Trophoblast cell (in vitro differentiated cells and primary cell): ENCODE data around the gene BCL7C.
"Not testable (repeated sequence)": the region's sequence is repeated elsewhere in the genome, so short reads cannot be mapped to it uniquely, and the experiment has no call there.

ENCODE experiments used
- DNase-seq, 2 donors: peaks; one replicate each; pipeline ENCODE4 v3.0.0-alpha.2; 2016
- H2AFZ ChIP-seq: 2 replicates; pipeline ENCODE4 v1.6.1; 2013; ENCODE audit warnings: low read length, moderate library complexity, mild to moderate bottlenecking; ENCODE audit not compliant: insufficient read depth, poor library complexity
- H2AK5ac ChIP-seq: 2 replicates; pipeline ENCODE4 v1.6.1; 2013; ENCODE audit warnings: mild to moderate bottlenecking, low read length
- H2BK120ac ChIP-seq: 2 replicates; pipeline ENCODE4 v1.6.1; 2013; ENCODE audit warnings: low read length, mild to moderate bottlenecking, moderate library complexity; ENCODE audit not compliant: insufficient read depth, poor library complexity
- H2BK12ac ChIP-seq: 2 replicates; pipeline ENCODE4 v1.6.1; 2013; ENCODE audit warnings: mild to moderate bottlenecking, low read length, moderate library complexity
- H2BK5ac ChIP-seq: 2 replicates; pipeline ENCODE4 v1.6.1; 2013; ENCODE audit warnings: low read length, low read depth, moderate library complexity, mild to moderate bottlenecking; ENCODE audit not compliant: poor library complexity
- H3K14ac ChIP-seq: 2 replicates; pipeline ENCODE4 v1.6.1; 2013; ENCODE audit warnings: mild to moderate bottlenecking, low read length
- H3K18ac ChIP-seq: 2 replicates; pipeline ENCODE4 v1.6.1; 2013; ENCODE audit warnings: mild to moderate bottlenecking, low read length
- H3K23ac ChIP-seq: 2 replicates; pipeline ENCODE4 v1.6.1; 2013; ENCODE audit warnings: low read length
- H3K27ac ChIP-seq: 2 replicates; pipeline ENCODE4 v1.5.1; 2013; ENCODE audit warnings: low read depth, mild to moderate bottlenecking, inconsistent platforms, low read length, moderate library complexity
- H3K27me3 ChIP-seq: 2 replicates; pipeline ENCODE4 v1.6.1; 2013; ENCODE audit warnings: inconsistent platforms, mild to moderate bottlenecking, low read length, moderate library complexity; ENCODE audit not compliant: insufficient read depth
- H3K36me3 ChIP-seq, 2 experiments: 1 replicate in 1 of 2; 2 replicates in 1 of 2; pipeline ENCODE4 v1.6.1; 2013; ENCODE audit warnings: low read length in 2 of 2, mild to moderate bottlenecking in 2 of 2, moderate library complexity in 1 of 2; ENCODE audit not compliant: insufficient read depth in 2 of 2, control insufficient read depth in 1 of 2
- H3K4ac ChIP-seq: 2 replicates; pipeline ENCODE4 v1.6.1; 2013; ENCODE audit warnings: low read depth, mild to moderate bottlenecking, low read length, moderate library complexity
- H3K4me1 ChIP-seq, 2 experiments: 1 replicate in 1 of 2; 2 replicates in 1 of 2; pipeline ENCODE4 v1.6.1; 2013; ENCODE audit warnings: low read length in 2 of 2, mild to moderate bottlenecking in 2 of 2, moderate library complexity in 1 of 2; ENCODE audit not compliant: insufficient read depth in 2 of 2, control insufficient read depth in 1 of 2
- H3K4me2 ChIP-seq: 2 replicates; pipeline ENCODE4 v1.6.1; 2013; ENCODE audit warnings: inconsistent platforms, mild to moderate bottlenecking, low read length, moderate library complexity
- H3K4me3 ChIP-seq: 2 replicates; pipeline ENCODE4 v1.5.1; 2013; ENCODE audit warnings: mild to moderate bottlenecking, low read depth, low read length, inconsistent platforms
- H3K79me1 ChIP-seq: one replicate; pipeline ENCODE4 v1.6.1; 2013; ENCODE audit warnings: low read length
- H3K79me2 ChIP-seq: 2 replicates; pipeline ENCODE4 v1.6.1; 2013; ENCODE audit warnings: low read length, mild to moderate bottlenecking; ENCODE audit not compliant: control insufficient read depth, insufficient read depth, poor library complexity
- H3K9ac ChIP-seq: 2 replicates; pipeline ENCODE4 v1.6.1; 2013; ENCODE audit warnings: mild to moderate bottlenecking, low read length
- H3K9me3 ChIP-seq: 2 replicates; pipeline ENCODE4 v1.6.1; 2013; ENCODE audit warnings: low read depth, mild to moderate bottlenecking, control low read depth, inconsistent platforms, low read length; ENCODE audit not compliant: insufficient read depth
- H4K12ac ChIP-seq: 2 replicates; pipeline ENCODE4 v1.6.1; 2013; ENCODE audit warnings: low read depth, mild to moderate bottlenecking, low read length, moderate library complexity
- H4K8ac ChIP-seq: 2 replicates; pipeline ENCODE4 v1.6.1; 2013; ENCODE audit warnings: low read depth, mild to moderate bottlenecking, low read length, moderate library complexity
- H4K91ac ChIP-seq: one replicate; pipeline ENCODE4 v1.6.1; 2013; ENCODE audit warnings: low read depth, mild to moderate bottlenecking, low read length, moderate library complexity
- WGBS: extraction: QIAGEN DNeasy Blood & Tissue Kit; methylation state at CpG from one replicate; pipeline ENCODE4 v1.1.7; 2013; ENCODE audit warnings: missing lambda C conversion rate; ENCODE audit not compliant: insufficient read length, insufficient coverage; ENCODE audit errors: extremely low coverage; 5-methylcytosine and 5-hydroxymethylcytosine counted together

BCL7C gene

GRCh38 chr16:30891043-30891823, 2.6 kb downstream of the BCL7C start:
- not testable (repeated sequence) for H2BK5ac ChIP-seq, H2BK120ac ChIP-seq, H3K4me3 ChIP-seq, H3K23ac ChIP-seq, H4K8ac ChIP-seq, H2BK12ac ChIP-seq, H3K18ac ChIP-seq, H3K14ac ChIP-seq, H2AFZ ChIP-seq, H3K27ac ChIP-seq, H3K9ac ChIP-seq, H2AK5ac ChIP-seq, H3K9me3 ChIP-seq, H3K27me3 ChIP-seq, DNase-seq, H3K4me2 ChIP-seq, H4K91ac ChIP-seq, H3K4ac ChIP-seq, H4K12ac ChIP-seq
- no CpG with 5 or more reads among the region's 15 CpGs for WGBS
- H3K4me1 ChIP-seq, result peaks cover 17 to 24% of the 10 kb centered on the region in 2 experiments
- H3K79me1 ChIP-seq, result peaks cover 16% of the 10 kb centered on the region
- H3K36me3 ChIP-seq, result peaks cover 26 to 29% of the 10 kb centered on the region in 2 experiments
- peaks cover 14% of the 10 kb centered on the region for H3K79me2 ChIP-seq

GRCh38 chr16:30889721-30890120, 4.2 kb downstream of the BCL7C start:
- DNase-seq, result no peak
- Histone ChIP-seq H3K9ac (no peak overlapping the region), H3K27ac (no peak overlapping the region), H2AK5ac (no peak overlapping the region), H3K36me3 (peaks cover 29 to 34% of the 10 kb centered on the region in 2 experiments), H3K79me1 (peaks cover 8% of the 10 kb centered on the region), H3K18ac (no peak overlapping the region), H2BK5ac (no peak overlapping the region), H3K4me1 (peaks cover 18% of the 10 kb centered on the region in 2 experiments), H4K8ac (no peak overlapping the region), H2BK120ac (no peak overlapping the region), H3K27me3 (no peaks in the 10 kb centered on the region), H3K9me3 (no peaks in the 10 kb centered on the region), H3K4me2 (no peak overlapping the region), H3K4me3 (no peak overlapping the region), H2AFZ (no peak overlapping the region), H3K79me2 (peaks cover 11% of the 10 kb centered on the region), H4K12ac (no peak overlapping the region), H2BK12ac (no peak overlapping the region), H3K14ac (no peak overlapping the region), H3K23ac (no peak overlapping the region), H3K4ac (no peak overlapping the region), H4K91ac (no peak overlapping the region)
- no CpG with 5 or more reads among the region's 5 CpGs for WGBS

GRCh38 chr16:30888856-30889499, 4.9 kb downstream of the BCL7C start:
- Histone ChIP-seq H2BK120ac (no peak overlapping the region), H2BK5ac (no peak overlapping the region), H3K18ac (no peak overlapping the region), H4K8ac (no peak overlapping the region), H2AFZ (no peak overlapping the region), H3K9me3 (no peaks in the 10 kb centered on the region), H3K14ac (no peak overlapping the region), H3K27ac (no peak overlapping the region), H4K12ac (no peak overlapping the region), H3K4me3 (no peak overlapping the region), H3K27me3 (no peaks in the 10 kb centered on the region), H3K4me2 (no peak overlapping the region), H4K91ac (no peak overlapping the region), H3K79me2 (peaks cover 9% of the 10 kb centered on the region), H3K23ac (no peak overlapping the region), H3K36me3 (peaks cover 29 to 36% of the 10 kb centered on the region in 2 experiments), H3K4me1 (peaks cover 13% of the 10 kb centered on the region in 2 experiments), H3K79me1 (peaks cover 4% of the 10 kb centered on the region), H2AK5ac (no peak overlapping the region), H3K4ac (no peak overlapping the region), H3K9ac (no peak overlapping the region), H2BK12ac (no peak overlapping the region)
- WGBS, result no CpG with 5 or more reads among the region's 8 CpGs
- no peak for DNase-seq

GRCh38 chr16:30887927-30888326, 6.0 kb downstream of the BCL7C start:
- Histone ChIP-seq H3K4me3 (peak overlapping the region; percentile 8), H3K18ac (no peak overlapping the region), H3K79me1 (no peaks in the 10 kb centered on the region), H2AK5ac (no peak overlapping the region), H4K12ac (no peak overlapping the region), H3K9ac (no peak overlapping the region), H4K8ac (no peak overlapping the region), H3K4me2 (no peak overlapping the region), H3K27ac (no peak overlapping the region), H3K27me3 (no peaks in the 10 kb centered on the region), H3K14ac (no peak overlapping the region), H4K91ac (no peak overlapping the region), H3K36me3 (peaks cover 29 to 36% of the 10 kb centered on the region in 2 experiments), H3K4ac (no peak overlapping the region), H3K4me1 (peaks cover 7 to 9% of the 10 kb centered on the region in 2 experiments), H3K9me3 (no peaks in the 10 kb centered on the region), H2AFZ (no peak overlapping the region), H2BK5ac (no peak overlapping the region), H3K79me2 (peaks cover under 1% of the 10 kb centered on the region), H2BK12ac (no peak overlapping the region), H2BK120ac (no peak overlapping the region), H3K23ac (no peak overlapping the region)
- no peak for DNase-seq
- no CpG with 5 or more reads among the region's 9 CpGs for WGBS
